ENCODE measurements around the gene ZFP36. TPM values are rescaled to one million over a fixed set of nuclear protein-coding genes. Genes with fewer than 3 reads are reported as not detected.

ZFP36 gene
- total and polyA plus RNA-seq, 2 of the 8 experiments (the other 6 are each of a cell fraction or from before 2014, with no cell fraction given) = 4.0 to 10.9 TPM

- TF ChIP-seq CHD1 (IDR thresholded peaks at IDR 0.05; ENCODE audit: low read depth, low read length) (no peak), SIX5 (IDR thresholded peaks at IDR 0.05; ENCODE audit: low read depth, low read length) (no peak), GTF2F1 (IDR thresholded peaks at IDR 0.05; ENCODE audit: borderline replicate concordance, low read depth, low read length) (no peak), TAF7 (optimal IDR thresholded peaks at IDR 0.05; ENCODE audit: borderline replicate concordance, low read depth, low read length) (no peak), CBX8 (IDR thresholded peaks at IDR 0.05; ENCODE audit: borderline replicate concordance, low read depth, low read length) (no peak), MAX (IDR thresholded peaks at IDR 0.05) (no peak)
Measured at GRCh38 chr19:39436350-39436716, 29.7 kb downstream of the ZFP36 start (continued).

All from H1 (cell line).